Esophagus (tissue), 2 donors: ENCODE results near the gene DNAH1. TPM values are rescaled to one million over a fixed set of nuclear protein-coding genes. Genes with fewer than 3 reads are reported as not detected.

ENCODE experiments used
- H3K27ac ChIP-seq, 2 donors: one replicate each; pipeline ENCODE4 v1.5.1; 2013; ENCODE audit warnings: low read depth in 2 of 2, mild to moderate bottlenecking in 2 of 2, inconsistent platforms in 1 of 2, low read length in 1 of 2, moderate library complexity in 1 of 2
- H3K27me3 ChIP-seq, 2 donors: one replicate each; pipeline ENCODE4 v1.6.1; 2013; ENCODE audit warnings: low read length in 2 of 2, control low read depth in 1 of 2, mild to moderate bottlenecking in 1 of 2; ENCODE audit not compliant: insufficient read depth in 2 of 2, control insufficient read depth in 1 of 2
- H3K36me3 ChIP-seq, 2 donors: one replicate each; pipeline ENCODE4 v1.6.1; 2013; ENCODE audit warnings: low read length in 1 of 2; ENCODE audit not compliant: control insufficient read depth in 2 of 2, insufficient read depth in 2 of 2
- H3K4me1 ChIP-seq, 2 donors: one replicate each; pipeline ENCODE4 v1.6.1; 2013; ENCODE audit warnings: low read length in 1 of 2; ENCODE audit not compliant: control insufficient read depth in 2 of 2, insufficient read depth in 2 of 2
- H3K4me3 ChIP-seq, 2 donors: one replicate each; pipeline ENCODE4 v1.5.1; 2013; ENCODE audit warnings: low read length in 2 of 2, mild to moderate bottlenecking in 2 of 2, low read depth in 1 of 2, moderate library complexity in 1 of 2
- H3K9me3 ChIP-seq, 2 donors: one replicate each; pipeline ENCODE4 v1.6.1; 2013; ENCODE audit warnings: mild to moderate bottlenecking in 2 of 2, low read depth in 1 of 2, low read length in 1 of 2, moderate library complexity in 1 of 2; ENCODE audit not compliant: control insufficient read depth in 2 of 2, insufficient read depth in 1 of 2
- WGBS, 2 donors: extraction: QIAGEN DNeasy Blood & Tissue Kit; methylation state at CpG; one replicate each; pipeline ENCODE4 v1.1.7; 2013; 5-methylcytosine and 5-hydroxymethylcytosine counted together
- polyA plus RNA-seq, 2 donors: library from polyadenylated mRNA; stranded (reverse); fragments of 200-250 nt; gene quantifications; one replicate each; pipeline ENCODE4 v1.2.3, GENCODE V29; 2013
- donor health status: healthy with polysubstance abuse.
- donor health status: Bipolar disorder and iron deficiency.

The DNAH1 gene
- polyA plus RNA-seq, 2 donors: 2.4 to 4.9 TPM

DNA sequence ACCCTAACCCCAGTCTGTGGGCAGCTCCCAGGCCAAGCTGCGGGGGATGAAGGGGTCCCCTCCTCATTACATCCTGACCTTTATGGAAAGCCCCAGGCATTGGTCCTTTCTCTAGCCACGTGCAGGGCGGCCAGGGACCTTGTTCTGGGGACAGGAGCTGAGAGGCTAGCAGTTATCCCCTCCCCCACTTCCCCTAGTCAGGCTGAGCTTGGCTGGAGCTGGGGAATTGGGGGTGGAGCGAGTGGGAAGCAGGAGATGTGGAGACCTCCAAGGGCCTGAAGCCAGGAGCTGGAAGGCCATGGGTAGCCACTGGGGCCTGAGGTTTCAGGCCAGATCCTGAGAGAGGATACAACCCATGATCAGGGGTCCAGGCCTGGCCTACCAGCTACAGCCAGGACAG, 45.8 kb downstream of the DNAH1 start:
- peaks cover 12 to 45% of the 10 kb centered on the region in 2 donors for H3K36me3 ChIP-seq

DNA sequence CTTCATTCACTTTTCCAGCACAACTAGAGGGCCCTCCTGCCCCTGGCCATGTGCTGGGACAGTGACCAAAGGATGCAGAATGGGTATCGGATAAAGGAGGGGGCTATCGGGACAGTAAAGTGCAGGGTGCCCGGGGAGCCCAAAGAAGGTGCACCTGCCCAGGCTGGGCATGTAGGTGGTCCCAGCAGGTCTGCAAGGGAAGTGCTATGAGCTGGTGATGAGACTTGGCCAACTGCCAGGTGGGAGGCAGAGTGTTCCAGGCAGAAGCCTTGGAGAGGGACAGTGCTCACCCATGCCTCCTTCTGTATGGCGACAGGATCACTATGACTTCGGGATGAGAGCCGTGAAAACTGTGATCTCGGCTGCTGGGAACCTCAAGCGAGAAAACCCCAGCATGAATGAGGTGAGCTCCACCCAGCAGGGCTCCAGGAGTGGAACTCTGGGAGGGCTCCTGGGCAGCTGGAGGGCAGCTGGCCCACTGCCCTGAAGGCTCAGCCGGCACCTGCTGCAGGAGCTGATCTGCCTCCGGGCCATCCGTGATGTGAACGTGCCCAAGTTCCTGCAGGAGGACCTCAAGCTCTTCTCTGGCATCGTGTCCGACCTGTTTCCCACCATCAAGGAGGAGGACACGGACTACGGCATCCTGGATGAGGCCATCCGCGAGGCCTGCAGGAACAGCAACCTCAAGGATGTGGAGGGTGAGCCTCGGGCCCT, 48.4 kb downstream of the DNAH1 start:
- Histone ChIP-seq H3K4me1 (no peaks in the 10 kb centered on the region), H3K27ac (no peak overlapping the region), H3K36me3 (peaks cover 9 to 36% of the 10 kb centered on the region in 2 donors), H3K4me3 (no peak overlapping the region), H3K27me3 (no peaks in the 10 kb centered on the region), H3K9me3 (no peaks in the 10 kb centered on the region)
- WGBS, 2 donors: 93% methylated on average over 19 of the region's 19 CpGs

More for the DNA sequence above, 45.8 kb downstream of the DNAH1 start:
- Histone ChIP-seq H3K27ac (no peak overlapping the region), H3K4me3 (no peak overlapping the region), H3K4me1 (no peaks in the 10 kb centered on the region), H3K9me3 (no peaks in the 10 kb centered on the region), H3K27me3 (no peaks in the 10 kb centered on the region)
- 84 to 88% methylated on average over 4 of the region's 4 CpGs for WGBS, 2 donors

DNA sequence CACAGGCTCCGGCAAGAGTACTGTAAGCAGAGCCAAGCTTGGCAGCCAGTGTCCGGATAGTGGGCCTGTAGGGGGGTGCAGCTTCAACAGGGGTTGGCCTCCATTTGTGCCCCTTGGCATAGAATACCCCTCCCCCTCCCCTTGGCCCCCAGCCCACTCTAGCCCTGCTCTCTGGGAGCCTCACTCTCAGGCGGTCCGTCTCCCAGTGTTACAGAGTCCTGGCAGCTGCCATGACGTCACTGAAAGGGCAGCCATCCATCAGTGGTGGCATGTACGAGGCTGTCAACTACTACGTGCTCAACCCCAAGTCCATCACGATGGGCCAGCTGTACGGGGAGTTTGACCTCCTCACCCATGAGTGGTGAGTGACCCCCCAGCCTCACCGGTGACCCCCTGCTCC, 50.4 kb downstream of the DNAH1 start:
- H3K27me3 ChIP-seq: no peaks in the 10 kb centered on the region
- H3K4me1 ChIP-seq: no peaks in the 10 kb centered on the region
- no peak overlapping the region for H3K4me3 ChIP-seq
- H3K36me3 ChIP-seq: peaks cover 7 to 27% of the 10 kb centered on the region in 2 donors
- H3K27ac ChIP-seq: no peak overlapping the region
- H3K9me3 ChIP-seq: no peaks in the 10 kb centered on the region
- WGBS, 2 donors: 91 to 92% methylated on average over 10 of the region's 10 CpGs

DNA sequence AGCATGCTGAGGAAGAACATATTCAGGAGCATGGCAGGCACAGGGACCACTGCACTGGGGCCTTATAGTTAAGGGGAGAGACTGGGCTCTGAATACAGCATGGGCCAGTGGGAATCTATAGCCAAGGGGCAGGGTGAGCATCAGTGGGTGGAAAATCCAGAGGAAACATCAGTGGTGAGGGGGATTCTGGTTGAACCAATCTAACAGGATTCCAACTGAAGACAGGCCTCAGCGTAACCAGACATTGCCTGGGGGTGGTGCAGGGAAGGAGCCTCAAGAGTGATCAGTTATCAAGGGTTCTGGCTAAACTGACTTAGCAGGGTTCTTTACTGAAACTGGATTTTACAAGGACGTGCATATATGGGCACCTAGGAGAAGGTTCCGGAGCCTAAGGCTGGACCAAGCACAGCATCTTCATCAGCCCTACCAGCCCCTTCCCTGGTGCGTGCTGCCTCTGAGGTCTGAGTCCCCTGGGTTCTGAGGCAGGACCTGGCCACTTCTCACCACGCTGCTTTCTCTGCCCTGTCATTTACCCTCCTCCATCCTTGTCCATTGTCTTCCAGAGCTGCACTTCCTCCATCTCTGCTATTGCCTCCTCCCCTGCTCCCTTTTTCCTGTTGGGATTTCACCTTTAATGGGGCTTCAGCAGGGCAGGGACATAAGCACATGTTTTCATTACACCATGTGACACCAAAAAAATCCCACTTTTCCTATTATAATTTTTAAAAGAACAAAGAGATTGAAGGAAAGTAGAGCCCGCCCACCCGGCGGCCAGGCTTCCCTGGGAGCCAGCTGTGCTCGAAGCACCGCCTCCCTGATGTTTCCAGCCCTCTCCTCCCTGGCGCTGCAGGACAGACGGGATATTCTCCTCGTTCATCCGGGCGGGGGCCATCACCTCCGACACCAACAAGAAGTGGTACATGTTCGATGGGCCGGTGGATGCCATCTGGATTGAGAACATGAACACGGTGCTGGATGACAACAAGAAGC, 52.1 kb downstream of the DNAH1 start:
- no peaks in the 10 kb centered on the region for H3K27me3 ChIP-seq
- no peaks in the 10 kb centered on the region for H3K4me1 ChIP-seq
- H3K9me3 ChIP-seq: no peaks in the 10 kb centered on the region
- H3K4me3 ChIP-seq: no peak overlapping the region
- H3K27ac ChIP-seq: no peak overlapping the region
- 63 to 72% methylated on average over 19 of the region's 19 CpGs for WGBS, 2 donors
- H3K36me3 ChIP-seq: peaks cover 3 to 16% of the 10 kb centered on the region in 2 donors

DNA sequence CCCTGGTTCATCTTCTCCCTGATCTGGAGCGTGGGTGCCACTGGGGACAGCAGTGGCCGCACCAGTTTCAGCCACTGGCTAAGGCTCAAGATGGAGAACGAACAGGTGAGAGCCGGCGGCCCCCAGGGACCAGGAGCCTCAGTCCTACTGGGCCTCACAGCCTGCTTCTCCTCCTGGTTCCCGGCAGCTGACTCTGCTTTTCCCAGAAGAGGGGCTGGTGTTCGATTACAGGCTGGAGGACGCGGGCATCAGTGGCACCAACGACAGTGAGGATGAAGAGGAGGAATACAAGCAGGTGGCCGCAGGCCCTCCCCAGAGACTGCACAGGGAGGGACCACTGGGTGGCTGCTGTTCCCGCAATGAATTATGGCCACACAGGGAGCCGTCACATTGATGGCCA, 54.4 kb downstream of the DNAH1 start:
- Histone ChIP-seq H3K27ac (no peak overlapping the region), H3K4me1 (no peaks in the 10 kb centered on the region), H3K4me3 (no peak overlapping the region), H3K27me3 (no peaks in the 10 kb centered on the region), H3K36me3 (peaks cover 0 to 14% of the 10 kb centered on the region in 2 donors), H3K9me3 (no peaks in the 10 kb centered on the region)
- 92 to 96% methylated on average over 13 of the region's 13 CpGs for WGBS, 2 donors

DNA sequence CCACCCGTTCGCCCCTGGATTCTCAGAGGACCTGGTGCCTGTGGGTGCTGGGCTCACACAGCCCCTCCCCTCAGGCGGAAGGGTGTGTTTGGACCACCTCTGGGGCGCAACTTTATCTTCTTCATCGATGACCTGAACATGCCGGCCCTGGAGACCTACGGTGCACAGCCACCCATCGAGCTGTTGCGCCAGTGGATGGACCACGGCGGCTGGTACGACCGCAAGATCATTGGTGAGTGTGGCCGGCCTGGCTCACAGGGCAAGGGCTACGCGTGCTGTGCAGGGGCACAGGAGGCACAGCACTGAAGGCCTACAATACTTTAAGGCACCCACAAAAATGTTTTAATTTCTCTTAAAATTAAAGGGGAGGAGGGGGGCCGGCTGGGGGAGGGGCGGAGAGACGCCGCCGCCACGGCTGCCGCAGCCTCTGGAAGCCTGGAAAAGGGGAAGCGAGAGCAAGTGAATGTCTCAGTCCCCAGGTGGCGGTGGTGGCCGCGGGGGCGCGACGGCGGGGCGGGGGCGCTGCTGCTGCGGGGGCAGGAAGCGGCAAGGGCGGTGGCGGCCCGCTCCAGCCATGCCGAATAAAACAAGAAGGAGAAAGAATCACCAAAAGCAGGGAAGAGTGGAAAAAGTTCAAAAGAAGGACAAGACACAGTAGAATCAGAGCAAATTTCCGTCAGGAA, 56.8 kb downstream of the DNAH1 start:
- Histone ChIP-seq H3K27me3 (no peaks in the 10 kb centered on the region), H3K4me3 (no peak overlapping the region), H3K4me1 (peaks cover 0 to 2% of the 10 kb centered on the region in 2 donors), H3K27ac (no peak overlapping the region), H3K36me3 (peaks cover 3 to 7% of the 10 kb centered on the region in 2 donors), H3K9me3 (no peaks in the 10 kb centered on the region)
- 53 to 61% methylated on average over 38 to 40 of the region's 40 CpGs for WGBS, 2 donors

DNA sequence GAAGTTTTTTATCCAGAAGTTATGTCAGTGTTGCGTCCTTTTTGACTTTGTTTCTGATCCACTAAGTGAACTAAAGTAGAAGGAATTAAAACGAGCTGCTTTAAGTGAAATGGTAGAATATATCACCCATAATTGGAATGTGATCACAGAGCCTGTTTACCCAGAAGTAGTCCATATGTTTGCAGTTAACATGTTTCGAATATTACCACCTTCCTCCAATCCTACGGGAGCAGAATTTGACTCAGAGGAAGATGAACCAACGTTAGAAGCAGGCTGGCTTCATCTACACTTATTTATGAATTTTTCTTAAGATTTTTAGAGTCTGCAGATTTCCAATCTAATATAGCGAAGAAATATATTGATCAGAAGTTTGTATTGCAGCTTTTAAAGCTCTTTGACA, 57.6 kb downstream of the DNAH1 start:
- Histone ChIP-seq H3K4me1 (peaks cover 0 to 2% of the 10 kb centered on the region in 2 donors), H3K27me3 (no peaks in the 10 kb centered on the region), H3K4me3 (no peak overlapping the region), H3K36me3 (peaks cover 3 to 7% of the 10 kb centered on the region in 2 donors), H3K9me3 (no peaks in the 10 kb centered on the region), H3K27ac (no peak overlapping the region)
- WGBS, 2 donors: 72 to 78% methylated on average over 6 of the region's 6 CpGs

DNA sequence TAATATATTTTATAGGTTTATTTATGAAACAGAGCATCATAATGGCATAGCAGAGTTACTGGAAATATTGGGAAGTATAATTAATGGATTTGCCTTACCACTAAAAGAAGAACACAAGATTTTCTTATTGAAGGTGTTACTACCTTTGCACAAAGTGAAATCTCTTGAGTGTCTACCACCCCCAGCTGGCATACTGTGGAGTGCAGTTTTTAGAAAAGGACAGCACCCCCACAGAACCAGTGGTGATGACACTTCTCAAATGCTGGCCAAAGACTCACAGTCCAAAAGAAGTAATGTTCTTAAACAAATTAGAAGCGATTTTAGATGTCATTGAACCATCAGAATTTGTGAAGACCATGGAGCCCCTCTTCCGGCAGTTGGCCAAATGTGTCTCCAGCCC, 58.1 kb downstream of the DNAH1 start:
- no peaks in the 10 kb centered on the region for H3K27me3 ChIP-seq
- H3K4me1 ChIP-seq: peaks cover 0 to 2% of the 10 kb centered on the region in 2 donors
- H3K27ac ChIP-seq: no peak overlapping the region
- H3K4me3 ChIP-seq: no peak overlapping the region
- 93 to 96% methylated on average over 2 of the region's 2 CpGs for WGBS, 2 donors
- peaks cover 3 to 7% of the 10 kb centered on the region in 2 donors for H3K36me3 ChIP-seq
- H3K9me3 ChIP-seq: no peaks in the 10 kb centered on the region

DNA sequence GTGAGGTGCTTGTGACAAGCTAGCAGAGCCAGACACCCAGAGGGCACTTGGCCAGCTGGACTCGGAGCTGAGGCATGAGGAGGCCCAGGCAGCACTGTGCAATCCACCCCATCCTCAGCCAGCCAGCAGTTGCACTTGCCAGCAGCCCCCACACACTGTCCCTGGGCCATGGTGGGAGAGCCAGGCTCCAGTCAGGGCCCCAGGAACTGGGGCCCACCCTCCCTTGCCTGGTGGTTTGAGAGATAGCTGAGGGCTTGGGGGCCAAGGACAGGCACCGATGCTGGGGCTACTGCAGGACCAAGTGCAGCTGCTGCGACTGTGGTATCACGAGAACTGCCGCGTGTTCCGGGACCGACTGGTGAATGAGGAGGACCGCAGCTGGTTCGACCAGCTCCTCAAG, 63.5 kb downstream of the DNAH1 start:
- H3K4me3 ChIP-seq: no peak overlapping the region
- H3K36me3 ChIP-seq: peaks cover 3 to 4% of the 10 kb centered on the region in 2 donors
- H3K4me1 ChIP-seq: peaks cover 0 to 2% of the 10 kb centered on the region in 2 donors
- 75 to 85% methylated on average over 10 of the region's 10 CpGs for WGBS, 2 donors
- H3K27ac ChIP-seq: no peak overlapping the region
- H3K27me3 ChIP-seq: no peaks in the 10 kb centered on the region
- H3K9me3 ChIP-seq: no peaks in the 10 kb centered on the region
